Stimulated activated CD8-positive, alpha-beta memory T cell treated with anti-CD3 and anti-CD28 coated beads, Interleukin-15, amount 100 ng/mL, for 4 hours (primary cell): ENCODE measurements around the gene MRRF.

Experiments used
- DNase-seq, 2 donors: peaks; one replicate each; pipeline ENCODE4 v3.0.0-alpha.2; 2020; ENCODE audit warnings: low read depth in 2 of 2

Gene MRRF

DNA sequence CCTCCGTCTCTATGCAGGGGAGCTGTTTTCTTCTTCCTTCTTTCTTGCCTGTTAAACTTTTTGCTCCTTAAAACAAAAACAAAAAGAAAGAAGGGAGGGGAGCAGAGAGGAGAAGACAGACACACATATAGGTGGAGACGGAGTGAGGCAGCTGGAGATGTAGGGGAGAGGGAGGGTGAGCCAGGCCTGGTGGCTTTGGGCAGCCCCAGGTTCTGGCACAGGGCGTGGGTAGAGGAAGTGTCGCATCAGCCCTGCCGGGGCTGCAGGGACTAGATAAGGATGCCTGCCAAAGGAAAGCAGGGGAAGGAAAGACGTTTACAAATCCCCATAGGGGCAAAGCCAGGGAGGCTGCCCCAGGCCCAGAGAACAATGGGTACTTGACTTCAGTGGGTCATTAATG is 67.4 kb downstream of the MRRF start:
- no peak for DNase-seq

DNA sequence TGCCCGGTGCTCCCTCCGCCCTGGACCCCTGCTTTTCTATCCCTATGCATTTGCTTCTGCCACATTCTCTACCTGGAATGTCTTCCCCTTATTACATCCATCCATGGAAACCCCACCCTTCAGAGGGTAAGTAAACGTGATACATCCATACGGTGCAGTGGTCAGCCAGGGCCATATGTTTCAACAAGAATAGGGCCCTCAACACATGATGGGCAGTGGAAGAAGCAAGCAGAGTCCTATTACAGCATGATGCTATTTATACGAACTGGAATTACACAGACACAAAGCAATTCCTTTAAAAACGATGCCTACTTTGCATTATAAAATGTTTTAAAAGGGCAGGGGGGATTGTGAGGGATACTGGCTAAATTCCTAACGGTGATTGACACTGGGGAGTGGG is 68.0 kb downstream of the MRRF start:
- DNase-seq, result no peak

DNA sequence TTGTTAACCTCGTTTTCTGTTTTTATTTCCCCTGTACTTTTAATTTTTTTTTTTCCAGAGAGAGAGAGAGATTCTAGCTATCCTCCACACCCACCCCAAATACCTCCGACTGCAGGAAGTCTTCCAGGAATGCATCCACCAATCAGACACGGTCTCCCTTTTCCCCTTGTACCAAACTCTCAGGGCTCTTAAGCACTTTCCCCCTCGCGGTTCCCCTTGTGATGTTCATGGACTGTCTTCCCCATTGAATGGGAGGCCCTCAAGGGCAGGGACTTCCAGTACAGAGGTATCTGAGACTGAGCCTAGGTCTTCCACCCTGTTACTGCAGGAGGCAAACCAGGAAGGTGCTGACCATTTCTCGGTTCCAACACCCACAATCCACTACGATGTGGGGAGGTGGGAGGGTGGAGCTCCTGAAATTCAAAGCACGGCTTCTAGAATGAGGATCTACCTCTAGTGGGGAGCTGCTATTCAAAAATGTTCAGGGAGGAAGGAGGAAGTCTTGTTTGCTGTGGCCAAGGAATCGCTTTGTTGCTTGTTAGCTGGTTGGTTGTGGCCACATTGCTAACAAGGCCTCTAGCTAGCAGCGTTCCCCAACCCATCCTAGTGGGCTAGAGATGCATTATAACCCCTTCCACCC is 68.6 kb downstream of the MRRF start:
- no peak for DNase-seq

GRCh38 chr9:122334916-122335315 is 70.2 kb downstream of the MRRF start:
- DNase-seq, result no peak

DNA sequence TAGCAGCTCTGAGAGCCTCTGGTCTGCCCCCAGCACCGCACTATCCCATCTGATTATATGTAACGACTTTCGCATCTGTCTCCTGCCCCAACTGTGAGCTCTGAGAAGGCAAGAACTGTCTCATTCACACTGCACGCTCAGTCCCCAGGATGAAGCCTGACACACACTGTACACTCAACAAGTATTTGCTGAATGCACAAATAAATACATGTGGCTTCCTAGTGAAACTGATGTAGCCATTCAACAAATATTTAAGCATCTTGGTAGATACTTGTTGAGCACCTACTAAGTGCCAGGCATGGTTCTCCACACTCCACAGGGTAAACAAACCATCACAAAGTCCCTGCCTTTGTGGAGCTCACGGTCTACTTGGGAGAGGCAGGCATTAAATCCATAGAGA is 71.5 kb downstream of the MRRF start:
- DNase-seq, result no peak

DNA sequence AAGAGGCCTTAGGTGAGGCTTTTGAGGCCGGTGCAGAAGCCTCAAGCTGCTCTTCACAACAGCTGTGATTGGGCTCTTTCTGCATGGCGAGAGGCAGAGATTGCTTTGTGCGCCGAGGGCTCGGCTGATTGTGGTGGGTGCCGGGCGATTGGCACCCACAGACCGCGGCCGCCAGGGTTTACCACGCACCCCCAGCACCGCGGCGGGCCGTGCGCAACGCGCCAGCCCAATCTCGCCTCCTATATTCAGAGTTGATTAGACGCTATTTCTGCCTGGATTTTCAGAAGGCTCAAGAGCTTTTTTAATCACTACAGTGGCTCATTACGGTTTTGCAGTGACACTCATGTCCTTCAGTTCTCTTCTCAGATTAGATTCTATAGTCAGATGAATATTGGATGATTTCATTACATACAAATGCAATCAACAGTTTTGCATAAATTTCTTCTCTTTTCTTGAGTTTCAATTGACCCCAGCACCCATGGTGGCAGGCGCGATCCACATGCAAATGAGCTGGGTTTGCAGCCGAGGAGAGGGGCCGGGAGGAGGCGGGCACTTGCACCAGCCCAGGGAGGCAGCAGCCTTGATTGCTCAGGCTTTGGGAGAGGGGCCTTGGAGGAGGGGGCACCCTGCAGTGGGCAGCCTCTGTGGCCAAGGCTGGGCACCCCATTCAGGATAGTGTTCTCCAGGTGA is 72.3 kb downstream of the MRRF start:
- no peak for DNase-seq

GRCh38 chr9:122337556-122337929 is 72.9 kb downstream of the MRRF start:
- DNase-seq, result no peak

DNA sequence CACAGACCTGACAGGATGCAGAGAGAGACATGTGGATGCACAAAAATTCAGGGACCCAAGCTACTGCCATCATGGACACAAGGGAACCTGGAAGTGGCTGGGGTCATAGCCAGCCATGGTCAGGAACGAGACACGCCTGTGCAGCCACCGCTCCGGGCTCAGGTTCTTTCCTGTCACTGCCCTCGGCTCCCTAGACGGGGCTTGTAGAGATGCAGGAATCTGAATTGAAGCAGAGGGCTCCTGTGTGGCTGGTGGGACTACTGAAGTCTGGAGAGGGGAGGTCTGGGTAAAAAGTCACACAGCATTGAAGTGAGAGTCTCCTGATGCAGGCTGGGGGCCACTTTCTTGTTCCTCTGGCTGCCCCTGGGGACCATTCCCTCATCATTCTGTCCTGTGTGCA is 73.9 kb downstream of the MRRF start:
- DNase-seq, result no peak

DNA sequence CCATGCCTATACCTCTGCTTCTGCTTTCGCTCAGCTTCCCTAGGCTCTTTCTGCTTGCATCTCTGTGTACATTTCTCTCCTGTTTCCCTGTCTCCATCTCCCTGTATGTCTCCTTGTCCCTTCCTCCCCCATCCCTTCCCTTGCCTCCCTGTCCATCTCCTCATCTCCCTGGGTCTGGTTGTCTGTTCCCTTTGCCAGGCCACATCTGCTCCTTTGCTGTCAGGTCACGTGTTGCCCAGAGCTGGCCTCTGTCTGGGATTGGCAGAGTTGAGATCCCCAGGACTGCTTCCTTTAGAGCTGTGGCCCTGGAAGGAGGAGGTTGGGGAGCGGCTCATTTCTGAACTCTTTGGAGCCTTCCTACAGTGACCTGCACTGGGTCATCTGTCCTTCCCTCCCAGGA is 74.3 kb downstream of the MRRF start:
- DNase-seq, result no peak

- DNase-seq, result no peak
Observed at GRCh38 chr9:122339579-122339978, 74.9 kb downstream of the MRRF start.

GRCh38 chr9:122340161-122340560 is 75.5 kb downstream of the MRRF start:
- no peak for DNase-seq

GRCh38 chr9:122342323-122343050 is 77.8 kb downstream of the MRRF start:
- DNase-seq, result no peak

- DNase-seq, result peak in 1 of 2 donors; percentile 9
Observed at GRCh38 chr9:122346478-122347347, 82.0 kb downstream of the MRRF start.

DNA sequence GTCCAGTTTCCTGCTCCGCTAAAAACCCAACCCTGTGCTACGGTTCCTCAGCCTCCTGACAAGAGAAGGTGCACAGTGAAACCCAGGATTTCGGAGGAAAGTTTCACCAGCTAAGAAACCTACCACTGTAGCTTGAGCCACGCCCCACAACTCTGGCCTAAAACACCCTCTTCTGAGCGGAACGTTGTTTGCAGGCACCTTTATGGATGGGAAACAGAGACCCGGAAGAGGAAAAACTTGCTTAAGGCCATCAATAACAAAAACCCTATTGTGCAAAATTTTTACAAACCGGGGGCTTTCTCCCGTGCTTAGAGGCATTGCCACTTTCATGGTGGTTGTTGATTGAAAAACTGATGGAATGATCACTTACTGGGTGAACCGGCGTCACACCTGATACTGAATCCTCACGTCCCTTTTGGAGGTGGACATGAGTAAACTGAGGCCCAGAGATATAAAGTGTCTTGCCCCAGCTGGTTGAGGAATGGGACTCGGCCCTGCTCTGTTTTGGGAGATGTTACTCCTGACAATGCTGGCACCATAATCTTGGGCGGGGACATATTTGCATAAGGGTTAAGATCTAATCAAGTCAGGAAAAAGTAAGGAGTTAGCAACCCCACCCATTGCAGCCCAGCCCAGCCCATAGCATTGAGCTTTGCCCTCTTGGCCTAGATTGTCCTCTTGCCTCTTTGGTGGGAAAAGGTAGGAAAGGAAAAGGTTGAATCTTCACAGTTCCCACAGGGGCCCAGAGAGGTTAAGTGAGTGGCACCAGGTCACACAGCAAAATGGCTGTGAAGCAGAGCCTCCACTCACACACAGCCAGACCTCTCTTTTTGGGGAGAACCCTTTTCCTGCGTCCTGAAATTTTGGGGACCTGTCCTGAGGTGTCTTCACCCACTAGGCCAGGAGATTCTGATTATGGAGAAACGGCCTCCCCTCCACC is 82.9 kb downstream of the MRRF start:
- no peak for DNase-seq

- no peak for DNase-seq
Observed at GRCh38 chr9:122348288-122348777, 83.7 kb downstream of the MRRF start.

GRCh38 chr9:122348791-122349190 is 84.1 kb downstream of the MRRF start:
- DNase-seq, result no peak

GRCh38 chr9:122349201-122349600 is 84.5 kb downstream of the MRRF start:
- DNase-seq, result no peak

DNA sequence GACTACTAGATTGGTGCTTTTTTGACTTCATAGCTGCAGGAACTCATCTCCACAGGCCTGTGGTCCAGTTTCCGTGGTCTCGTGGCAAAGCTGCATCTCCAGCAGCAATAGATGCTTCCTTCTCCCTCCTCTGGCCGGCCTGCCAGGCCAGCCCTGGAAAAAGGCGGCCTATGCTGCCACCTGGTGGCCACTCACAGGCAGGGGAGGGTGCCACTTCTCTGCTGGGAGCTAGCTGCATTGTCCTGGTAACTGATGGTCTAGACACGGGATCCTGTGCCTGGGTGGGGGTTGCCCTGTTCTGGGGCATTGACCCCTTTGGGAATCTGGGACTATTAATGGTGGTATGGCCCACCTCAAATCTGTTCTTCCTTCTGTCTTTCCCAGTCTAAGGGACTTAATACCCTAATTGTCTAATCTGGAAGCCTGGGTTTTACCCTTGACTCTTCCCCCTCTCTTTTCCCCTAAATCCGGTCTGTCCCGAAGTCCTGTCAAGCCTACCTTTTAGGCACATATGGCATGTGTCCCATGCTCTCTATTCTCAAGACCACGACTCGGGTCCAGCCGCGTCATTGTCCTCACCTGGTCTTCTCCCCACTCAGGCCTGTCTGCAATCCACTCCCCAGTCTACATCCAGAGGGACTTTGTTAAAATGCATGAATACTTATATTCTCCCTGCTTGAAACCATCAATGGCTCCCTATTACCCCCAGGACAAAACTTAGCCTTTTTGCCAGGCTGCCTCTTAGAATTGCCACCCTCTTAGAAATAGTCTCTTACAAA is 86.1 kb downstream of the MRRF start:
- DNase-seq, result peak; percentile 44 to 49

GRCh38 chr9:122354536-122355199 is 90.0 kb downstream of the MRRF start:
- no peak for DNase-seq
